ENCODE results near the gene MIPEP. TPM values are rescaled to one million over a fixed set of nuclear protein-coding genes. Genes with fewer than 3 reads are reported as not detected.
A peak's percentile ranks its signal among the peaks of the same experiment; 100 is the strongest.

MIPEP gene
- total RNA-seq, 2 experiments from 2014 or later = 3.9 to 4.8 TPM

DNA sequence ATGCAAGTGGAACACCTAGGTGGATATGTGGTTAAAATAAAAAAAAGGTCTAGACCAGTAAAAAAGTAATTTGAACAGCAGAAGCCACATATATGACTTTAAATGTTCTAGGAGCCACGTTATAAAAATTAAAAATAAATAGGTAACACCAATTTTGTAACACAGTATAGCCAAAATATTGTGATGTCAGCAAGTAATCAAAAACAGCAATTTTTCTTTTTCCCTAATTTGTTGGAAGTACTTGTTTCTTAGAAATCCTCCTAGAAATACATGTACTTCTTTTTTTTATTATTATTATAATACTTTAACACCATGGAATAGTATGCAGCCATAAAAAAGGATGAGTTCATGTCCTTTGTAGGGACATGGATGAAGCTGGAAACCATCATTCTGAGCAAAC lies 33.8 kb upstream of the MIPEP start:
- Histone ChIP-seq H3K4me3 (ENCODE audit: low read length) (no peak overlapping the region), H3K4me1 (ENCODE audit: insufficient read depth, low read length) (no peaks in the 10 kb centered on the region), H3K27ac (ENCODE audit: low read depth in 1 of 2, low read length in 2 of 2) (no peak overlapping the region), H3K36me3 (ENCODE audit: insufficient read depth, low read length) (no peaks in the 10 kb centered on the region), H3K9me3 (ENCODE audit: control insufficient read depth in 1 of 2, insufficient read depth in 1 of 2, low read length in 2 of 2) (no peaks in the 10 kb centered on the region), H3K27me3 (ENCODE audit: control insufficient read depth in 1 of 2, insufficient read depth in 2 of 2, low read length in 2 of 2) (peaks cover 0 to 3% of the 10 kb centered on the region in 2 experiments)
- no peak for ATAC-seq (ENCODE audit: poor library complexity)
- Mint-ChIP-seq H3K27me3 (peaks cover 39% of the 10 kb centered on the region), H3K9me3 (no peaks in the 10 kb centered on the region), H3K4me1 (ENCODE audit: low read depth) (no peaks in the 10 kb centered on the region), H3K36me3 (ENCODE audit: low read depth) (no peaks in the 10 kb centered on the region), H3K4me3 (no peak overlapping the region), H3K27ac (no peak overlapping the region)
- no peak for DNase-seq
- ChIA-PET POLR2A (no interaction called here), CTCF (no interaction called here)
- TF ChIP-seq CTCF (IDR thresholded peaks at IDR 0.05) = no peak
- intact Hi-C loops (cut with DNase I, micrococcal nuclease) = no loop called here

- H3K36me3 Mint-ChIP-seq (ENCODE audit: low read depth) = no peaks in the 10 kb centered on the region
- POLR2A ChIA-PET = no interaction called here
- H3K9me3 ChIP-seq (ENCODE audit: control insufficient read depth in 1 of 2, insufficient read depth in 1 of 2, low read length in 2 of 2) = no peaks in the 10 kb centered on the region
- no peaks in the 10 kb centered on the region for H3K36me3 ChIP-seq (ENCODE audit: insufficient read depth, low read length)
- ATAC-seq (ENCODE audit: poor library complexity) (no peak), DNase-seq (no peak)
- no peak for TF ChIP-seq CTCF (IDR thresholded peaks at IDR 0.05)
- peaks cover 4 to 6% of the 10 kb centered on the region in 2 experiments for H3K27me3 ChIP-seq (ENCODE audit: control insufficient read depth in 1 of 2, insufficient read depth in 2 of 2, low read length in 2 of 2)
- H3K4me1 Mint-ChIP-seq (ENCODE audit: low read depth) = no peaks in the 10 kb centered on the region
- no peak overlapping the region for H3K27ac Mint-ChIP-seq
- H3K4me3 Mint-ChIP-seq = no peak overlapping the region
- CTCF ChIA-PET = interaction anchor here (0.7 to 0.8 kb wide), 2 partner anchors 44 to 298 kb away, joined by 3 read pairs; no protein-coding TSS in a partner anchor
- H3K4me1 ChIP-seq (ENCODE audit: insufficient read depth, low read length) = no peaks in the 10 kb centered on the region
- intact Hi-C loops (cut with DNase I, micrococcal nuclease) = no loop called here
- no peak overlapping the region for H3K27ac ChIP-seq (ENCODE audit: low read depth in 1 of 2, low read length in 2 of 2)
- H3K9me3 Mint-ChIP-seq = no peaks in the 10 kb centered on the region
- no peak overlapping the region for H3K4me3 ChIP-seq (ENCODE audit: low read length)
- peaks cover 47% of the 10 kb centered on the region for H3K27me3 Mint-ChIP-seq
Observed at GRCh38 chr13:23922005-23922932, 33.1 kb upstream of the MIPEP start.

DNA sequence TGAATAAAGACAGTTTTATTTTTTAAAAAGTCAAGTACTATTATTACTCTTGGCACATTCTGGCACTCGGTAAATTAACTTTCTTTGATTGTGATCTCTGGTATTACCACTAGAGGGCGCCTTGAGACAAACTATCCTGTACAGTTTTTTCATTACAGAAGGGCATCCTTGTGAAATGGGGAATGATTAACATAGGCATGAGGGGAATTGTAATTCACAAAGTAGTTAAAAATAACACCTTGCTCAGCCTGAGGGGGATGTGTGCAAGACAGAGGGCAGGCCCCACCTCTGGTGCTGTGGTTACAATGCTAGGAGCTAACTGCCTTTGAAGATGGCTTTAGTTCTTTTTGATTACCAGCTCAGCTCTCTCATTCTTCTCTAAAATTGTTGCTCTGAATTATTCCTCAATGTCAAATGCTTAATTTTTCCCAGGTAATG lies 32.3 kb upstream of the MIPEP start:
- CTCF ChIA-PET = interaction anchor here (0.7 to 0.8 kb wide), 2 partner anchors 43 to 299 kb away, joined by 3 read pairs; no protein-coding TSS in a partner anchor

More for the DNA sequence above, 32.3 kb upstream of the MIPEP start:
- Histone ChIP-seq H3K27me3 (ENCODE audit: control insufficient read depth in 1 of 2, insufficient read depth in 2 of 2, low read length in 2 of 2) (peaks cover 4 to 14% of the 10 kb centered on the region in 2 experiments), H3K36me3 (ENCODE audit: insufficient read depth, low read length) (no peaks in the 10 kb centered on the region), H3K27ac (ENCODE audit: low read depth in 1 of 2, low read length in 2 of 2) (no peak overlapping the region), H3K4me1 (ENCODE audit: insufficient read depth, low read length) (no peaks in the 10 kb centered on the region), H3K9me3 (ENCODE audit: control insufficient read depth in 1 of 2, insufficient read depth in 1 of 2, low read length in 2 of 2) (no peaks in the 10 kb centered on the region), H3K4me3 (ENCODE audit: low read length) (no peak overlapping the region)
- peak; percentile 57 for TF ChIP-seq CTCF (IDR thresholded peaks at IDR 0.05)
- intact Hi-C loops (cut with DNase I, micrococcal nuclease) = loop anchor here (1.0 to 2.0 kb wide), 2 partner anchors 297 to 299 kb away; no protein-coding TSS in a partner anchor
- ATAC-seq (ENCODE audit: poor library complexity) = no peak
- Mint-ChIP-seq H3K4me1 (ENCODE audit: low read depth) (no peaks in the 10 kb centered on the region), H3K27me3 (peaks cover 55% of the 10 kb centered on the region), H3K4me3 (no peak overlapping the region), H3K27ac (no peak overlapping the region), H3K9me3 (no peaks in the 10 kb centered on the region), H3K36me3 (ENCODE audit: low read depth) (no peaks in the 10 kb centered on the region)
- POLR2A ChIA-PET = no interaction called here
- DNase-seq = peak in 3 of 14 experiments; percentile 45 to 46 (median 46)
